NCI-H1694 treated with DMSO at 0.1 percent for 48 hours (cell line): ENCODE measurements around the gene PTGIS.

Experiments used
- DNase-seq: peaks from one replicate; lab custom pipeline; 2025; lab: John Stamatoyannopoulos, UW

Gene PTGIS

DNA sequence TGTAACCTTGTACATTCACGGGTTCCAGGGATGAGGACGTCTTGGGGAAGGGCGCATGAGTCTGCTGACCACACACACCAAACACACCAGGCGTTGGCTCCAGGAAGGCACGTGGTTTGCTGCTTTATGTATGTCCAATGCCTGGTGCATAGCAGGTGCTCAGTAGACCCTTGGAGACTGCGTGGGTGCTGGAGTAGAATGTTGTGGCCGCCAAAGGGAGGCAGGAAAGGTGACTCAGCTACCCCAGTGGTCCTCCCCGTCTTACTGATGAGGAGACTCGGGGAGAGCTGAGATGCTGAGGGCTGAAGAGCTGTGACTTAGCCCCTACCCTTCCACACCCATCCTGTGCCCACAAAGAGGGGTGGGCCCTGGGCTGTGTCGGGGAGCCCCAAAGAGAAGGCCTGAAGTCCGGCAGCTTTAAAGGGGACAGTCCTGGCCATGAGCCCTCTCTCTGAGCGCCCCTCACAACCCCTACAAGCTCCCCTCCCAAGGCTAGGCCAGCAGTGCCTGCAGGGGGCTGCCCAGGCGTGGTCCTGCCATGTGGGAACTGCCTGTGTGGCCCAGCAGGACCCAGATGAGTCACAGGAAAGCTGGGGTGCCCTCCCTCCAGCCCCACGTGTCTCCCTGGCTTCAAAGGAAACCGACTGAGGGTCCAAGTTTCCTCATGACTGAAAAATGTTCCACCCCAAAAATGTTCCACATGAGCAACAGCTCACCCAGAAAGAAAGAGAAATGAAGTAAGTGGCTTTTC lies 28.0 kb upstream of the PTGIS start:
- DNase-seq, result no peak

DNA sequence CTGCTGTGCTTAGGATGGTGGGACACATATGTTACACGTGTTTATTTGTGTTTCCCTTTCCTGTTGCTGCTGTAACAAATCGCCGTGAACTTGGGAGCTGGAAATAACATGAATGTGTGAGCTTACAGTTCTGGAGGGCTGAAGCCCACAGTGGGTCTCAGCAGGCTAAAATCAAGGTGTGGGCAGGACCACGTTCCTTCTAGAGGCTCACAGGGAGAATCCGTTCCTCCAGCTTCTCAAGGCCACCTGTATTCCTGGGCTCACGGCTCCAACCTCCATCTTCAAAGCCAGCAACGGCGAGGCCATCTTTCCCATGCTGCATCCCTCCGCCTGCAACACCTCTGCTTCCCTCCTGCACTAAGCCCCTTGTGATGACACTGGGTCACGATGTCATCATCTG lies 27.4 kb upstream of the PTGIS start:
- no peak for DNase-seq

DNA sequence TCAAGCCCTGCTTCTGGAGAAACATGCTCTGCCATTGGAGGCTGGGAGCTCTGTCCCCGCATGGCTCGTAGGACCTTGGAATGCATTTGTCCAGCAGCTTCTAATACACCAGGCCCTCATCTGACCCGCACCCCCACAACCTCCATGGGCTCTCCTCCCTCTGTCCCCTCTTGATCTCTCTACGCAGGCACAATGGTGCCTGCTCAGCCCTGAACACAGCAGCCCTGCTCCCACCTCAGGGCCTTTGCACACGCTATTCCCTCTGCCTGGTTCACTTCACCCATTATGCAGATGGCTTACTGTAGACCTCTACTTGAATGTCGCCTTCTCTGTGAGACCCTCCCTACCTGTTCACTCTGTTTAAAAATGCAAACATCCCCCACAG lies 27.0 kb upstream of the PTGIS start:
- no peak for DNase-seq

DNA sequence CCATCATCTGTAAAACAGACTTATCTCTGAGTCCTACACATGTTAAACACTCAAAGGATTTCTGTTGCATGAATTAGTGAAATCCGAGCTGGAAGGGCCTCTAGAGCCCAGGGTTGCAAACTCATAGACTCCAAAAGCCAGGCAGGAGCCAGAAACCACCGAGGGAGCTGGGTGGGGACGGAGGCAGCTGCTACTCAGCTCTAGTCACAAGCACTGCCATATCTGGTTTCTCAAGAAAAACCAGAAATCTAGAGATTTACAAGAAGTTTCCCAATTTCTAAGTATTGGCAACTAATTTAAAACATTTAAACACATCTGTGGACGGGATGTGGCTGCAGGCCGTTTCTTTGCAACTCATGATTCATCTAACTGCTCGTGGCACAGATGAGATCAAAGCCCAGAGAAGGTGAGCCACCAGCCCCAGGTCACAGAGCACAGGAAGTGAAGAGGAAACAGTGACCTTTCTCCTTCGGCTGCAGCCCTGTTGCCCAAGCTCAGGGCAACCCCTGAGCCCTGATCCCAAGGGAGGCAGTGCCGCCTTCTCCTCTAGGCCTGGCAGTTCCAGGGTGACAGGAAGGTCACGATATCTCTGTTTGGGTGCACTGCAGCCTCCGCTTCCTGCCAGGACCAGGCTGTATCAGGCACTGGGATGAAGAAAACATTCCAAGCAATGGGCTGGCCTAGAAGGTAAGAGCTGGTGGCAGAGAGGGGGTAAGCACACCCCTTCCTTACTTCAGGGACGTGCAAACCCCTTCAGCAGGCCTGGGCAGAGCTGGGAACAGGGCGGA lies 26.4 kb upstream of the PTGIS start:
- DNase-seq, result no peak

DNA sequence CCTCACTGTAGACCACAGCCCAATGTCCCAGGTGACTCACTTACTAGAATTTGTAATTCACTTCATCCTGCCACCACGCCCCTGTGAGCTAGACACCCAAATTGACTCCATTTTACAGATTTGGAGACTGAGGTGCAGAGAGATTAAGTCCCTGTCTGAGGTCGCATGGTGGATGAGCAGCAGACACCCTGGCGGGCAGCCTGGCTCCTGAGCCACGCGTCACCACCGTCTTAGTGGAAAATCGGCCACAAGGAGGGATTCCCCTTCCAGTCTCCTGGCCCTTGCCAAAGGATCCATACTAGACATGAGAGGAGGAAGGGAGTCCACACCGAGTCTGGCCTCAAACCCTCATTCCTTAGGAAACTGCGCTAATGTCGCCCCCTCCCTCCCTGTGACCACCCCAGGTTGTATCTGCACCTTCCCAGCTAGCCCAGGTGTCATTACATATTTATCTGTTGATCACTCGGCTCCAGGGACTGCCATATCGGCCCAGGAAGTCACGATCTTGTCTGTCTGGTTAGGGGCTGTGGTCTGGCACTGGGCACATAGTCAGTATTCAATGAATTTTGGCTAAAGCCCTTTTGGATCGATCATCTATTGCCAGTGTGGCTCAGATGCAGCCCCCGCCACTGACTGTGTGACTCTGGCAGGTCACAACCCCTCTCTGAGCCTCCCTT lies 25.7 kb upstream of the PTGIS start:
- DNase-seq, result no peak

DNA sequence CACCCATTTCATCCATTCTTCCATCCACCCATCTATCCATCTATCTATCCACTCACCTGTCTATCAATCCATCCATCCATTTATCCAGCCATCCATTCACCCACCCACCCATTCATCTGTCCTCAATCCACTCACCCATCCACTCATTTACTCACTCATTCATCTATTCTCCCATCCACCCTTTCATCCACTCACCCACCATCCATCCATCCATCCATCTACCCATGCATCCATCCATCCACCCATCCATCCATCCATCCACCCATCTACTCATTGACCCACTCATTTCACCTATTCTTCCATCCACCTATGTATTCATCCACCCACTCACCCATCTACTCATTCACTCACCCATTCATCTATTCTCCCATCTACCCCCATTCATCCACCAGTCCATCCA lies 24.2 kb upstream of the PTGIS start:
- DNase-seq, result no peak

DNA sequence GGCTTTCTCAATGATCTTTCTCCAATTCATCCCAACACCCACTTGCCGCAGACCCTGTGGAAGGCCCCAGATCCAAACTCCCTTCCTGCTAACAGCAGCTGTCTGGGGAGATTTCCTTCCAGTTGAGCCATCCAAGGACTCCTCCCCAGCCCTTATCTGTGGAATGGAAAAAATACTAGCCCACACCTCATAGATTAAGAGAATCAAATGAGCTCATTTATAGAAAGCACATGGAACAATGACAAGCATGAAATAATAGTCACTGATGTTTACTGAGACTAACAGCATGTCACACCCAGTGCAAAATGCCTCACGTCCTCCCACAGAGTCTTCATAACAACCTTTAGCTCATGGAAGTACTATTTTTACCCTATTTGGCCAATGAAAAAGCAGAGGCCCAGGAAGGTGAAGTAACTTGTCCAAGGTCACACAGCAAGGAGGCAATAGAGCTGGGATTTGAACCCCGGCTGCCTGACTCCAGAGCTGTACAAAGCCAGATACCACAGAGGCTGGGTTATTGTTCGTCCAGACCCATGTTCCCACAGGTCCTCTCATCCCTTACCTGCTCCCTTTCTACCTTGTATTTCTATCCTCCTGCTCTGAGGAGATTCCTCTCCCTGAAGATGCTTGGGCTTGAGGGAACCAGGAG lies 23.4 kb upstream of the PTGIS start:
- no peak for DNase-seq

DNA sequence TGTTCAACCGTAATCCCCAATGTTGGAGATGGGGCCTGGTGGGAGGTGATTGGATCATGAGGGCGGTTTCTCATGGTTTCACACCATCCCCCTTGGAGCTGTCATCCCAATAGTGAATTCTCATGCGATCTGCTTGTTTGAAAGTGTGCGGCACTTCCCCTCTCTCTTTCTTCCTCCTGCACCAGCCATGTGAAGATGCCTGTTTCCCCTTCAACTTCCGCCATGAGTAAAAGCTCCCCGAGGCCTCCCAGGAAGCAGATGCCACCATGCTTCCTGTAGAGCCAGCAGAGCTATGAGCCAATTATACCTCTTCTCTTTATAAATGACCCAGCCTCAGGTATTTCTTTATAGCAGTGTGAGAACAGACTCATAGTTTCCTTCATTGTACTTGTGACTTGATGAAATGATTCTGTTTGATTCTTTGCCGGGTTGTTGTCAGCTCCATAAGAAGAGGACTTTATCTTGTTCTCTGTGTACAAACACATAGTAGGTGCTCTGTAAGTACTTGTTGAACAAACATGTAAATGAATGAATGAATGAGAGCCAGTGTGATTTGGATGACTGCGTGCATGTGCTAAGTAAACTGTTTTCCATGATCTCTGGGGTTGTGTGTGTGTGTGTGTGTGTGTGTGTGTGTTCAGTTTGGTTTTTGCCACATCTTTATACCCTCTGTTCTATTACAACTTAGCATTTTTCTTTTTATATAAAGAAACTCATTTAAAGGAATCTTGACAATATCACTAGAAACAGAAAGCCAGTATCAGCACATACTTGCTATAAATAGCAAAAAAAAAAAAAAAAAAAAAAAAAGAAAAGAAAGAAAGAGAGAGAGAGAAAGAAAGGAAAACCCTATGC lies 22.5 kb upstream of the PTGIS start:
- no peak for DNase-seq

DNA sequence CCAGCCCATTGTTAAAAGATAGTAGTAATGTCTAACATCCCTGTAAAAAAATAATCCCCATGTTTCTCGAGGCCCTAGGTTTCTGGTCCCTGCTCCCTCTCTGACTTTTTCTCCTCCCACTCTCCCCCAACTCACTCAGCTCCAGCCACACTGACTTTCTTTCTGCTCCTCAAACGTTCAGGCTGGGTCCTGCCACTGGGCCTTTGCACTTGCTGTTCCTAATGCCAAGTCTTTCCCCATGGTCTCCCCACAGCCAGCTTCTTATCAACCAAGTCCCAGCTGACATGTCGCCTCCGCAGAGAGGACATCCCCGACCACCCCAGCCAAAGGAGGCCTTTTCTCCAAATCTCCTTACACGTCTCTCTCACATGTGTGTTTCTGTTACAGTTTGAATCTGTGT lies 21.8 kb upstream of the PTGIS start:
- no peak for DNase-seq

DNA sequence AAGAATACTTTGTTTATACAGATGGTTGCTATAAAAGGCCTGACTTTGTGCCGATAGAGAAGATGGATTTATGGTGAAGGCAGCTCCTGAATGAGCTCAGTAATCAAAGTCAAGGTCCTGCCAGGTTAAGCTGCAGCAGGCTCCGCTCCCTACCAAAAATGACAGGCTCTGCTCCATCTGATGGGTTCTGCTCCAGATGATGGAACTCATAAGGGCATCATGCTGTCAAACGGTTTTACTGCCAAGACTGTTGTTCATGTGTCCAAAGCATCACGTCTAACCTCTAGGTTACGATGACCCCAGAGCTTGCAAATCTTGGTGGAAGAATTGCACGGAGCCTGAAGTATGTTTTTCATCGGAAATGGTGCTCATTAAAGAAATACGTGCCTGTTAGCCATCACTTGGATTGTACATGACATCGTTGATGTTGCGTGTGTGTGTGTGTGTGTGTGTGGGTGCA lies 19.2 kb upstream of the PTGIS start:
- DNase-seq, result no peak

DNA sequence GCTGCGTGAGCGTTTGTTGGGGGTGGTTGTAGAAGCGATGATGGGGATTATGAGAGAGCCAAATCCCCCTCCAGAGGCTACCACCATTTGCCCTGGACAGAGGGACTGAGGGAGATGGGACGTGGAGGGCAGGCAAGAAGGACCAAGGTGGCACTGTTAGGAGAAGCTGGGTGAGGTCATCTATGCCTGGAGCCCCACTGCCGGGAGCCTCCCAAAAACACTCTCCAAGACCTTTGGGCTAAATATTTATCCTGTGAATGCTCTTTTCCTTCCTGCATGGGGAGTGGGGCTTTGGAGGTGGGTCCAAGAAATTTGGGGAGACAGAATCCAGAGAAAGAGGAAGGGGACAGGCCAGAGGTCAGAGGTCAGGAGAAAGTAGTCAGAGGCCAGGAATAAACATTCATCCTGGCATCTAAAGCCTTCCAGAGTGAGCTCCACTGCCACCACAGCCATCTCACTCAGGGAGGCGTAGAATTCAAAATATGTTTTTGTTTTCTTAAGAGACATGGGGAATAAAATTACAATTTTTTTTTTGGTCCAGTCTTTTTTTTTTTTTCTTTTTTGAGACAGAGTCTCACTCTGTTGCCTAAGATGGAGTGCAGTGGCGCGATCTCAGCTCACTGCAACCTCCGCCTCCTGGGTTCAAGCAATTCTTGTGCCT lies 17.8 kb upstream of the PTGIS start:
- DNase-seq, result no peak

DNA sequence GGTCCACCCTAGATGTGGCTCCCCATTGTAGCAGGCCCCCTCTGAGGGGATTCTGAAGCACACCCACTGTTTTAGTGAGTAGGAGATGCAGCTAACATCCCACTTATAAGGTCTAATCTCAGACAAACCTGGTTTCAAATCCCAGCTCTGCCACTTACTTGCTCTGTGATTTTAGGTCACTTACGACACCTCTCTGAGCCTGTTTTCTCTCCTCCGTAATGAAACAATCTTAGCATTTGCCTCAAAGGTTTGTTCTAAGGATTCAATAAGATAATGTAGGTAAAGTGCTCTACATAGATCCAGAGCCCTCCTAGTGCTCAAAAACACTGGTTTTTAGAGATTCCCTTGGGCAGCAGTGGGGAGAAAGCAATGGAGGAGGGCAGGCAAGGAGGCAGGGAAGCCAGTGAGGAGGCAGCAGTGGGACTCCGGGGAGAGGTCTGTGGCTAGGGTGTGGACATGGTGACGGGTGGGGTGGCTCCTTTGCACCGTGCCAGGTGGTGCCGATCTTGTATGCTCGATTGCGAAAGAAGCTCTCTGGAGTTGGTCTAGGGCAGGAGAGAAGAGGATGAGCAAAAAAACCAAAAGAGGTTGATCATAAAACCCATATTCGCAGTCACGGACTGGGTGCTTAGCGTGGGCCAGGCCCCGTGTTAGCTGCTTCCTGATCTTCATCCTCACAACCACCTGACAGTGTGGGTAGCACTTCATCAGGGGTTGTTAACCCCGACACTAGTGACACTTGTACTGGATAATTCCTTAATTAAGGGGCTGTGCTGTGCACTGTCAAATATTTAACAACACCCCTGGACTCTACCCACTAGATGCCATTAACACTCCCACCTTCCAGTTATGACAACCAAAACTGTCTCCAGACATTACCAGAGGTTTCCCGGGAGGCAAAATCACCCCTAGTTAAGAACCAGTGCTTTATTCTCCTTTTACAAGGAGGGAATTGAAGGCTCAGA lies 16.8 kb upstream of the PTGIS start:
- no peak for DNase-seq

DNA sequence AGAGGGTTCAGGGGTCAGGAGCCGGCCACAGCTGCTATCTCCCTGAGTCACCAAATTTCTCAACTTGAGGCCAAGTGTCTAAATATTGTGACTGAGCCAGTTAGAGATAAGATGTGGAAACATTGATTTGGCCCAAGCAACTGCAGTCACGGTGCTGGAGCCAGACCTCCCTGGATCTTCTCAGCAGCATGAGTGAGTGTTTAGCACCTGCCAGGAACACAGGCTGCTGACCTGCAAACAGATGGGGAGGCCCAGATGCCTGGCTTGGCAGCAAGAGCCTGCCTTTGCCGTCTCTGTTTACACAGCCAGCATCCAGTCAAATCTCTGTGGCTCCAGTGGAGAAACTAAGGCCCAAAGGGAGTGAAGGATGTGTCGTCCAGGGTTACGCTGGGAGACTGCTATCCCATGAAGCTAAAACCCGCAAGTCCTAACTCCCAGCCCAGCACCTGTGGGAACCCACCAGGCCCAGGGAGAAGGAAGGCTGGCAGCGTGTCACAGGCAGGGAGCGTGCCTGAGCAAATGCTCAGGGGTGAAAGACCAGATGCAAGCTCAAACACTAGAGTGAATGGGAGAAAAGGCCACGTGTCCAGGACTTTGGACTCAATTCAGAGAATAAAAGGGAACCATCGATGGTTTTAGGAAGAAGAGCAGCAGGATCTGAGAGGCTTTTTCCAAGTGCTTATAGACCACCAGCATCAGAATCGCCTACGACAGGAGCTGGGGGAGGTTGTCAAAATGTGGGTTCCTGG lies 15.9 kb upstream of the PTGIS start:
- DNase-seq, result peak; percentile 87

DNA sequence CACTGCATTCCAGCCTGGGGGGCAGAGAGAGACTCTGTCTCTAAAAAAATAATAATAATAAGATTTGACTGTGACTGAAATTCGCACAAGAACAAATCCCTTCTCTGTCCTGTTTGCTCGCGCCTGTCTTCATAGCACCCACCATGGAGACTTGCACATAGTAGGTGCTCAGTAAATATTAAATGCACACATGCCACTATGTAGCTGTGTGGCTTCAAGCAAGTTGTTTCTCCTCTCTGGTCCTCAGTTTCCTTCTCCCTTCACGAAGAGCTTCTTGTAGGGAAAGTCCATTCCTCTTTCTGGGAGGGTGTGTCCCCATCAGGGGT lies 15.4 kb upstream of the PTGIS start:
- no peak for DNase-seq

DNA sequence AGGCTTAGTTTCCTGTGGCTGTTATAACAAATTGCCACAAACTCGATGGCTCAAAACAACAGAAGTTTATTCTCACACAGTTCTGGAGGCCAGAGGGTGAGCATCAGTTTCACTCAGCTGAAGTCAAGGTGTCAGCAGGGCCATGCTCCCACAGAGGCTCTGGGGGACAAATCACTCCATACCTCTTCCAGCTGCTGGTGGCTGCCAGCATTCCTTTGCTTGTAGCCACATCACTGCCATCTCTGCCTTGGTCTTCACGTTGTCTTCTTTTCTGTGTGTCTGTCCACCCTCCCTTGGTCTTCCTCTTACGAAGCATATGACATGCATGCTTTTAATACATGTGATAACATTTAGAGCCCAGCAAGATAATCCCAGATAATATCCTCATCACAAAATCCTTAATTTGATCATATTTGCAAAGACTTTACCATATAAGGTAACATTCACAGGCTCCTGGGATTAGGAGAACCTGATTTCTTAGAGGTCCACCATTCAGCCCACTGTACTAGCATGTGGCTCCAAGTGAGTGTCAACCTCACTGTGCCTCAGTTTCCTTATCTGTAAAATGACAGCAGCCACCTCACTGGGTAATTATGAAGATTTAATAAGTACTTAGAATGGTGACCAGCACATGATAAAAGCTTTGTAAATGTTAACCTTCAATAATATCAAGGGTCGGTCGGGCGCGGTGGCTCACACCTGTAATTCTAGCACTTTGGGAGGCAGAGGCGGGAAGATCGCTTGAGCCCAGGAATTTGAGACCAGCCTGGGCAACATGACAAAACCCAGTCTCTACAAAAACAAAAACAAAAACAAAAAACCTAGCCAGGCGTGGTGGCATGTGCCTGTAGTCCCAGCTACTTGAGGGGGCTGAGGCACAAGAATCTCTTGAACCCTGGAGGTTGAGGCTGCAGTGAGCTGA lies 14.7 kb upstream of the PTGIS start:
- DNase-seq, result no peak

DNA sequence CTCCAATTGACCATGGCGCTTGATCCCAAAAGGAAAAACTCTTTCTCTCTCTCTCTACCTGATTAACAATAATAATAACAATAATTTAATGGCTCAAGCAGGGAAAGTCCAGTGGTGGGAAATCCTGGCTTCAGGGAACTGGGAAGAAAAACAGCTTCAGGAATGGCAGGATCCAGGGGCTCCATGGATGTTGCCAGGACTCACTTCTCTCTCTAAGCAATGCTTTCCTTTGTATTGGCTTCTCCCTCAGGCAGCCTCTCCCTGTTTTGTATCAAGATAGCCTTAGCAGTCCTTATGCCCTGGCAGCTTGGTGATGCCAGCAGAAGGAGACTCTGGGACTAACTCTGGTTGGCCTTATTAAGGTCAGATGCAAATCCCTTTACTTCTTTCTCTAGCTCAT lies 13.5 kb upstream of the PTGIS start:
- DNase-seq, result no peak

DNA sequence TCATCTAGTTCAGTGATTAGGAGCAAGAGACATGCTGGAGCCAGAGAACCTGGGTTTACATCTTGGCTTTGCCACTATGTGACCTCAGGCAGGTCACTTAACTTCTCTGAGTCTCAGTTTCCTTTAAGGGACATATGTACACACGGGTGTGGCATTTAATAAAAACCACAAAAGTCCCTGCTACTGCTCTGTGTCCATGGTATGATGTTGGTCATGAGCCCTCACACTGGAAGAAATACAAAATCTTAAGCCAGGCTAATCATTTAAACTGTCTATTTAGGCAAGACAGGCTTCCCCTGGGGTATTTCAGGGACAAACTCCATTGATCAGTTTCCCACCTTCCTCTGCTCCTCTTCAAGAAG lies 12.9 kb upstream of the PTGIS start:
- no peak for DNase-seq
